Stomach (tissue), 9 donors: ENCODE results near the gene ICAM5. TPM values are rescaled to one million over a fixed set of nuclear protein-coding genes. Genes with fewer than 3 reads are reported as not detected.

Experiments
- DNase-seq, 2 donors: peaks; one replicate each; pipeline versions ENCODE4 v3.0.0 to v3.0.0-alpha.2; 2013 to 2019
- H3K27ac ChIP-seq, 5 donors: fragments of 200-600 bp in 4 of 5; sonication (generic) in 4 of 5; one replicate each; pipeline ENCODE4 v1.5.1; 2013 to 2019; ENCODE audit warnings: mild to moderate bottlenecking in 1 of 5, moderate library complexity in 1 of 5
- H3K27me3 ChIP-seq, 3 donors: fragments of 200-600 bp; sonication (generic); one replicate each; pipeline ENCODE4 v1.5.1; 2017 to 2019; ENCODE audit warnings: mixed run types in 1 of 3
- H3K36me3 ChIP-seq, 4 donors: fragments of 200-600 bp; sonication (generic); 1 replicate in 3 of 4; 2 replicates in 1 of 4; pipeline ENCODE4 v1.5.1; 2016 to 2019
- H3K4me1 ChIP-seq, 4 donors: fragments of 200-600 bp; sonication (generic); one replicate each; pipeline ENCODE4 v1.5.1; 2016 to 2019
- H3K4me3 ChIP-seq, 4 donors: fragments of 200-600 bp; sonication (generic) in 3 of 4; one replicate each; pipeline ENCODE4 v1.5.1; 2016 to 2019; ENCODE audit warnings: mild to moderate bottlenecking in 1 of 4
- H3K9me3 ChIP-seq, 4 donors: fragments of 200-600 bp; sonication (generic); one replicate each; pipeline ENCODE4 v1.5.1; 2016 to 2019
- EP300 ChIP-seq: sonication (generic); formaldehyde crosslinking; IDR thresholded peaks from one replicate; pipeline ENCODE4 v1.6.1; 2017; ENCODE audit warnings: antibody characterized with exemption
- POLR2A ChIP-seq, 4 donors: fragments of 450-650 bp; IDR thresholded peaks; one replicate each; pipeline ENCODE4 v1.6.1; 2016; ENCODE audit warnings: antibody characterized with exemption in 4 of 4, control low read depth in 2 of 4, mild to moderate bottlenecking in 1 of 4, moderate library complexity in 1 of 4
- POLR2AphosphoS5 ChIP-seq, 3 donors: sonication (generic); formaldehyde crosslinking; IDR thresholded peaks; one replicate each; pipeline ENCODE4 v1.6.1; 2016; ENCODE audit warnings: antibody characterized with exemption in 3 of 3
- WGBS, 5 donors: extraction: QIAGEN DNeasy Blood & Tissue Kit in 3 of 5; methylation state at CpG; one replicate each; pipeline versions ENCODE4 v1.1.5 to v1.1.7; 2013 to 2018; 5-methylcytosine and 5-hydroxymethylcytosine counted together
- intact Hi-C: fragments of 100-400 bp; cut with DNase I; formaldehyde crosslinking; loops from one replicate; pipeline ENCODE4 v1.15.1; 2023; ENCODE audit warnings: low total_unique reads
- polyA plus RNA-seq, 3 donors: library from polyadenylated mRNA; stranded (reverse); fragments of 200-250 nt; gene quantifications; one replicate each; pipeline ENCODE4 v1.2.3, GENCODE V29; 2013
- small RNA-seq, 4 donors: library from RNA; depleted of rRNA; stranded (forward); fragments of <200 nt; gene quantifications; one replicate each; pipeline ENCODE3, GENCODE V24; 2016
- total RNA-seq, 5 donors: library from RNA; depleted of rRNA; stranded (reverse); fragments of >200 nt; gene quantifications; one replicate each; pipeline versions ENCODE4 v1.1.0 to v1.2.3, GENCODE V29; 2014 to 2016
- TF ChIP-seq, protein P1 (sequence below), 7 experiments: fragments of 450-650 bp in 4 of 7; fragments of 200-600 bp in 3 of 7; sonication (generic) in 3 of 7; IDR thresholded peaks; one replicate each; pipeline ENCODE4 v1.5.1; 2016 to 2019; ENCODE audit warnings: antibody characterized with exemption in 7 of 7, control low read depth in 2 of 7, mild to moderate bottlenecking in 1 of 7
- donor health status: healthy with polysubstance abuse.
- donor health status: Bipolar disorder and iron deficiency.
- donor health status: healthy.

Gene ICAM5
- total and polyA plus RNA-seq, 8 donors = 0.12 to 0.50 (median 0.45) TPM; not detected in 5

- H3K27ac ChIP-seq = peak within 1 kb of the TSS in 3 of 5 donors; percentile 33 to 68 (median 53)
- H3K4me3 ChIP-seq = peak within 1 kb of the TSS; percentile 8 to 37 (median 30)
These were observed 49.7 kb downstream of the ICAM5 start, which contains the start of gene ICAM3 for GRCh38 chr19:10339380-10339960. ICAM3 (minus strand) TSS chr19:10339624; CDS start chr19:10339614, 10 bp downstream.

GRCh38 chr19:10339977-10340376 is 50.2 kb downstream of the ICAM5 start:
- WGBS, 5 donors = 78 to 93% (median 87%) methylated on average over 5 of the region's 5 CpGs
- TF ChIP-seq POLR2A (IDR thresholded peaks at IDR 0.05) (no peak), POLR2AphosphoS5 (IDR thresholded peaks at IDR 0.05) (no peak), EP300 (no peak)
- TF ChIP-seq, protein P1, sequence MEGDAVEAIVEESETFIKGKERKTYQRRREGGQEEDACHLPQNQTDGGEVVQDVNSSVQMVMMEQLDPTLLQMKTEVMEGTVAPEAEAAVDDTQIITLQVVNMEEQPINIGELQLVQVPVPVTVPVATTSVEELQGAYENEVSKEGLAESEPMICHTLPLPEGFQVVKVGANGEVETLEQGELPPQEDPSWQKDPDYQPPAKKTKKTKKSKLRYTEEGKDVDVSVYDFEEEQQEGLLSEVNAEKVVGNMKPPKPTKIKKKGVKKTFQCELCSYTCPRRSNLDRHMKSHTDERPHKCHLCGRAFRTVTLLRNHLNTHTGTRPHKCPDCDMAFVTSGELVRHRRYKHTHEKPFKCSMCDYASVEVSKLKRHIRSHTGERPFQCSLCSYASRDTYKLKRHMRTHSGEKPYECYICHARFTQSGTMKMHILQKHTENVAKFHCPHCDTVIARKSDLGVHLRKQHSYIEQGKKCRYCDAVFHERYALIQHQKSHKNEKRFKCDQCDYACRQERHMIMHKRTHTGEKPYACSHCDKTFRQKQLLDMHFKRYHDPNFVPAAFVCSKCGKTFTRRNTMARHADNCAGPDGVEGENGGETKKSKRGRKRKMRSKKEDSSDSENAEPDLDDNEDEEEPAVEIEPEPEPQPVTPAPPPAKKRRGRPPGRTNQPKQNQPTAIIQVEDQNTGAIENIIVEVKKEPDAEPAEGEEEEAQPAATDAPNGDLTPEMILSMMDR (IDR thresholded peaks at IDR 0.05) = no peak
- no peaks in the 10 kb centered on the region for H3K9me3 ChIP-seq

More at GRCh38 chr19:10339380-10339960, 49.7 kb downstream of the ICAM5 start, which contains the start of gene ICAM3:
- H3K27me3 ChIP-seq = no peaks in the 10 kb centered on the region
- H3K36me3 ChIP-seq = no peaks in the 10 kb centered on the region
- DNase-seq = peak; percentile 36 to 45
- intact Hi-C loops = no loop called here
- TF ChIP-seq, protein P1 (IDR thresholded peaks at IDR 0.05) = no peak
- no peak for TF ChIP-seq POLR2A (IDR thresholded peaks at IDR 0.05)
- no peak for TF ChIP-seq EP300
- H3K4me1 ChIP-seq = peaks cover under 1 to 18% (median 12%) of the 10 kb centered on the region in 4 donors
- 51 to 75% (median 57%) methylated on average over 9 to 14 of the region's 14 CpGs for WGBS, 5 donors
- H3K9me3 ChIP-seq = no peaks in the 10 kb centered on the region

GRCh38 chr19:10343495-10343894 is 53.7 kb downstream of the ICAM5 start:
- DNase-seq = no peak
- H3K4me1 ChIP-seq = peaks cover 0 to 7% (median 0%) of the 10 kb centered on the region in 4 donors
- H3K27me3 ChIP-seq = no peaks in the 10 kb centered on the region
- H3K9me3 ChIP-seq = no peaks in the 10 kb centered on the region
- TF ChIP-seq POLR2AphosphoS5 (IDR thresholded peaks at IDR 0.05) = no peak
- TF ChIP-seq POLR2A (IDR thresholded peaks at IDR 0.05) = no peak
- TF ChIP-seq, protein P1 (IDR thresholded peaks at IDR 0.05) = no peak
- no peak for TF ChIP-seq EP300
- 68 to 82% (median 76%) methylated on average over 2 of the region's 2 CpGs for WGBS, 5 donors
- intact Hi-C loops = no loop called here
- no peaks in the 10 kb centered on the region for H3K36me3 ChIP-seq
- no peak overlapping the region for H3K4me3 ChIP-seq
- H3K27ac ChIP-seq = no peak overlapping the region

More at GRCh38 chr19:10339977-10340376, 50.2 kb downstream of the ICAM5 start:
- Histone ChIP-seq H3K36me3 (no peaks in the 10 kb centered on the region), H3K4me3 (no peak overlapping the region), H3K4me1 (peaks cover 0 to 16% (median 7%) of the 10 kb centered on the region in 4 donors), H3K27ac (peak overlapping the region in 2 of 5 donors; percentile 53 to 68), H3K27me3 (no peaks in the 10 kb centered on the region)
- intact Hi-C loops = no loop called here
- no peak for DNase-seq

DNA sequence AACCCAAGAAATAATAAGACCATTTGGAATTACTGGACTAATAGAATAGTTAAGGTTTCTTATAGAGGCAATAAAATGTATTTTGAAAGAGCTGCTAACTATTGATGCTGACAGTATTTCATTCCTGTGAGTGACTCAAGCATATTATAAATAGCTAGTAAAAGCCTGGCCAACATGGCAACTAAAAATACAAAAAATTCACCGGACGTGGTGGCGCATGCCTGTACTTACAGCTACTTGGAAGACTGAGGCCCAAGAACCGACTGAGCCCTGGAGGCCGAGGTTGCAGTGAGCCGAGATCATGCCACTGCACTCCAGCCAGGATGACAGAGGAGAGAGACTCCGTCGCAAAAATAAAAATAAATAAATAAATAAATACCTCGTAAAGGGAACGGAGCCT is 55.0 kb downstream of the ICAM5 start:
- TF ChIP-seq POLR2A (IDR thresholded peaks at IDR 0.05) = no peak
- no peak for TF ChIP-seq POLR2AphosphoS5 (IDR thresholded peaks at IDR 0.05)
- TF ChIP-seq EP300 = no peak
- TF ChIP-seq, protein P1 (IDR thresholded peaks at IDR 0.05) = no peak
- peaks cover 0 to 8% (median 6%) of the 10 kb centered on the region in 4 donors for H3K36me3 ChIP-seq
- 82 to 97% (median 92%) methylated on average over 10 of the region's 10 CpGs for WGBS, 5 donors
- no peak for DNase-seq
- H3K9me3 ChIP-seq = no peaks in the 10 kb centered on the region
- intact Hi-C loops = no loop called here
- no peaks in the 10 kb centered on the region for H3K27me3 ChIP-seq
- no peak overlapping the region for H3K27ac ChIP-seq
- peaks cover 0 to 2% (median 0%) of the 10 kb centered on the region in 4 donors for H3K4me1 ChIP-seq
- no peak overlapping the region for H3K4me3 ChIP-seq

Small RNA genes within 50 kb of the gene (small RNA-seq; reads per million reads assigned to genes)
- gene AC011511.1 (0 reads per million in 4 donors), gene AC011511.4 (0 reads per million in 4 donors)

Other genes with a start within 250 kb of the ICAM5 start
- gene SHFL, start 203.6 kb upstream of the ICAM5 start, total RNA-seq = 10 to 100 TPM in 4 of 5 donors, 1 to 10 TPM in 1; 7.0 to 62.0 (median 21.4) TPM
- gene SHFL, start 203.6 kb upstream of the ICAM5 start, polyA plus RNA-seq = 10 to 100 TPM; 25.3 to 34.1 (median 25.7) TPM
- 1 to 10 TPM in 2 of 5 donors, not detected in 3; 5.1 to 5.2 TPM for gene ANGPTL6, start 187.3 kb upstream of the ICAM5 start, total RNA-seq
- gene ANGPTL6, start 187.3 kb upstream of the ICAM5 start, polyA plus RNA-seq = 1 to 10 TPM in 1 of 3 donors, under 1 TPM in 2; 0.68 to 2.3 (median 0.75) TPM
- 10 to 100 TPM in 4 of 5 donors, 1 to 10 TPM in 1; 1.2 to 39.7 (median 20.4) TPM for gene PPAN, start 183.6 kb upstream of the ICAM5 start, total RNA-seq
- 10 to 100 TPM; 33.8 to 52.3 (median 41.4) TPM for gene PPAN, start 183.6 kb upstream of the ICAM5 start, polyA plus RNA-seq
- 10 to 100 TPM in 2 of 5 donors, 1 to 10 TPM in 3; 1.8 to 24.8 (median 3.2) TPM for gene P2RY11, start 178.3 kb upstream of the ICAM5 start, total RNA-seq
- gene P2RY11, start 178.3 kb upstream of the ICAM5 start, polyA plus RNA-seq = 1 to 10 TPM; 4.9 to 7.8 (median 5.1) TPM
- gene EIF3G, start 170.1 kb upstream of the ICAM5 start, total RNA-seq = 100 to 1,000 TPM; 144 to 324 (median 252) TPM
- gene EIF3G, start 170.1 kb upstream of the ICAM5 start, polyA plus RNA-seq = 100 to 1,000 TPM; 206 to 324 (median 225) TPM
- gene DNMT1, start 95.0 kb upstream of the ICAM5 start, total RNA-seq = 10 to 100 TPM; 32.1 to 92.0 (median 58.9) TPM
- 10 to 100 TPM; 16.6 to 29.3 (median 23.2) TPM for gene DNMT1, start 95.0 kb upstream of the ICAM5 start, polyA plus RNA-seq
- 10 to 100 TPM in 1 of 5 donors, 1 to 10 TPM in 1, under 1 TPM in 2, not detected in 1; 0.29 to 11.7 (median 5.1) TPM for gene S1PR2, start 58.6 kb upstream of the ICAM5 start, total RNA-seq
- 1 to 10 TPM; 2.4 to 2.9 (median 2.7) TPM for gene S1PR2, start 58.6 kb upstream of the ICAM5 start, polyA plus RNA-seq
- gene MRPL4, start 37.7 kb upstream of the ICAM5 start, total RNA-seq = 100 to 1,000 TPM in 1 of 5 donors, 10 to 100 TPM in 4; 16.1 to 314 (median 58.4) TPM
- 10 to 100 TPM; 48.7 to 53.1 (median 51.8) TPM for gene MRPL4, start 37.7 kb upstream of the ICAM5 start, polyA plus RNA-seq
- 10 to 100 TPM in 2 of 5 donors, 1 to 10 TPM in 3; 2.3 to 15.6 (median 8.7) TPM for gene ICAM1, start 18.8 kb upstream of the ICAM5 start, total RNA-seq
- 1 to 10 TPM; 7.9 to 9.5 (median 8.8) TPM for gene ICAM1, start 18.8 kb upstream of the ICAM5 start, polyA plus RNA-seq
- 1 to 10 TPM in 1 of 5 donors, not detected in 4; 1.9 TPM for gene ICAM4, start 3.0 kb upstream of the ICAM5 start, total RNA-seq
- gene ICAM4, start 3.0 kb upstream of the ICAM5 start, polyA plus RNA-seq = under 1 TPM in 2 of 3 donors, not detected in 1; 0.56 to 0.85 TPM
- gene ZGLP1, start 19.9 kb downstream of the ICAM5 start, total RNA-seq = 1 to 10 TPM in 2 of 5 donors, not detected in 3; 2.2 to 2.3 TPM
- 1 to 10 TPM; 3.7 to 8.6 (median 4.3) TPM for gene ZGLP1, start 19.9 kb downstream of the ICAM5 start, polyA plus RNA-seq
- gene FDX2, start 26.1 kb downstream of the ICAM5 start, total RNA-seq = 10 to 100 TPM in 2 of 5 donors, 1 to 10 TPM in 1, under 1 TPM in 1, not detected in 1; 0.89 to 54.3 (median 14.9) TPM
- 10 to 100 TPM; 28.8 to 32.9 (median 29.5) TPM for gene FDX2, start 26.1 kb downstream of the ICAM5 start, polyA plus RNA-seq
- 10 to 100 TPM in 4 of 5 donors, 1 to 10 TPM in 1; 7.5 to 74.7 (median 21.4) TPM for gene RAVER1, start 43.6 kb downstream of the ICAM5 start, total RNA-seq
- 1 to 10 TPM; 3.3 to 9.3 (median 7.2) TPM for gene RAVER1, start 43.6 kb downstream of the ICAM5 start, polyA plus RNA-seq
- 10 to 100 TPM in 1 of 5 donors, 1 to 10 TPM in 3, not detected in 1; 3.5 to 17.1 (median 7.4) TPM for gene ICAM3, start 49.7 kb downstream of the ICAM5 start, total RNA-seq
- 10 to 100 TPM in 1 of 3 donors, 1 to 10 TPM in 2; 8.5 to 10.5 (median 10.0) TPM for gene ICAM3, start 49.7 kb downstream of the ICAM5 start, polyA plus RNA-seq
- gene TYK2, start 90.6 kb downstream of the ICAM5 start, total RNA-seq = 100 to 1,000 TPM in 4 of 5 donors, 10 to 100 TPM in 1; 45.2 to 365 (median 314) TPM
- gene TYK2, start 90.6 kb downstream of the ICAM5 start, polyA plus RNA-seq = 100 to 1,000 TPM in 2 of 3 donors, 10 to 100 TPM in 1; 88.8 to 144 (median 107) TPM
- 100 to 1,000 TPM in 4 of 5 donors, 10 to 100 TPM in 1; 84.3 to 390 (median 174) TPM for gene CDC37, start 113.6 kb downstream of the ICAM5 start, total RNA-seq
- gene CDC37, start 113.6 kb downstream of the ICAM5 start, polyA plus RNA-seq = 100 to 1,000 TPM; 145 to 179 (median 164) TPM
- 10 to 100 TPM in 2 of 5 donors, 1 to 10 TPM in 3; 2.3 to 30.7 (median 8.9) TPM for gene PDE4A, start 130.6 kb downstream of the ICAM5 start, total RNA-seq
- 10 to 100 TPM in 2 of 3 donors, 1 to 10 TPM in 1; 5.0 to 12.9 (median 11.0) TPM for gene PDE4A, start 130.6 kb downstream of the ICAM5 start, polyA plus RNA-seq
- gene KEAP1, start 213.4 kb downstream of the ICAM5 start, total RNA-seq = 10 to 100 TPM; 15.8 to 84.9 (median 24.6) TPM
- 10 to 100 TPM; 49.6 to 88.1 (median 52.3) TPM for gene KEAP1, start 213.4 kb downstream of the ICAM5 start, polyA plus RNA-seq
- gene S1PR5, start 227.5 kb downstream of the ICAM5 start, total RNA-seq = under 1 TPM in 1 of 5 donors, not detected in 4; 0.73 TPM
- gene S1PR5, start 227.5 kb downstream of the ICAM5 start, polyA plus RNA-seq = 10 to 100 TPM in 1 of 3 donors, under 1 TPM in 1, not detected in 1; 0.19 to 13.3 TPM